Mesodermal cell (in vitro differentiated cells): Measurements from ENCODE around the gene SERPINE3.

Experiments used
- H3K27ac ChIP-seq: 2 replicates; pipeline ENCODE4 v1.7.0; 2013; ENCODE audit warnings: mild to moderate bottlenecking, low read depth, low read length, moderate library complexity; ENCODE audit not compliant: severe bottlenecking
- H3K36me3 ChIP-seq: 2 replicates; pipeline ENCODE4 v1.7.1; 2013; ENCODE audit warnings: mild to moderate bottlenecking, low read length, moderate library complexity; ENCODE audit not compliant: control insufficient read depth, insufficient read depth
- H3K4me1 ChIP-seq: one replicate; pipeline ENCODE4 v1.7.1; 2013; ENCODE audit warnings: mild to moderate bottlenecking, low read length; ENCODE audit not compliant: insufficient read depth, control insufficient read depth, poor library complexity, severe bottlenecking
- H3K4me3 ChIP-seq: 2 replicates; pipeline ENCODE4 v1.7.0; 2013; ENCODE audit warnings: low read length, control low read depth, mild to moderate bottlenecking; ENCODE audit not compliant: insufficient read depth, poor library complexity, severe bottlenecking; ENCODE audit errors: extremely low read depth
- H3K9me3 ChIP-seq: 2 replicates; pipeline ENCODE4 v1.7.1; 2013; ENCODE audit warnings: mild to moderate bottlenecking, low read length, moderate library complexity; ENCODE audit not compliant: control insufficient read depth
- WGBS, 2 experiments: methylation state at CpG; one replicate each; pipeline ENCODE4 v1.1.5; 2013; ENCODE audit warnings: missing lambda C conversion rate in 2 of 2; ENCODE audit not compliant: insufficient coverage in 2 of 2; 5-methylcytosine and 5-hydroxymethylcytosine counted together

Gene SERPINE3

GRCh38 chr13:51311957-51312520 lies 27.5 kb upstream of the SERPINE3 start:
- peaks cover 5% of the 10 kb centered on the region for H3K4me1 ChIP-seq
- H3K27ac ChIP-seq = no peak overlapping the region
- H3K9me3 ChIP-seq = no peaks in the 10 kb centered on the region
- 75 to 85% methylated on average over 2 to 3 of the region's 5 CpGs for WGBS, 2 experiments
- H3K4me3 ChIP-seq = no peak overlapping the region
- no peaks in the 10 kb centered on the region for H3K36me3 ChIP-seq

- no peak overlapping the region for H3K27ac ChIP-seq
- H3K9me3 ChIP-seq = no peaks in the 10 kb centered on the region
- no peak overlapping the region for H3K4me3 ChIP-seq
- WGBS, 2 experiments = 83% methylated on average over 1 of the region's 1 CpG; no CpG with 5 or more reads in 1 of the 2 experiments
- H3K4me1 ChIP-seq = peaks cover 5% of the 10 kb centered on the region
- H3K36me3 ChIP-seq = no peaks in the 10 kb centered on the region
Measured at GRCh38 chr13:51313619-51314018, 25.9 kb upstream of the SERPINE3 start.

GRCh38 chr13:51317262-51317661 lies 22.2 kb upstream of the SERPINE3 start:
- Histone ChIP-seq H3K4me3 (no peak overlapping the region), H3K4me1 (peaks cover 5% of the 10 kb centered on the region), H3K36me3 (no peaks in the 10 kb centered on the region), H3K27ac (no peak overlapping the region), H3K9me3 (no peaks in the 10 kb centered on the region)
- 71 to 73% methylated on average over 1 of the region's 1 CpG for WGBS, 2 experiments

- Histone ChIP-seq H3K9me3 (no peaks in the 10 kb centered on the region), H3K4me1 (peaks cover 5% of the 10 kb centered on the region), H3K4me3 (no peak overlapping the region), H3K36me3 (no peaks in the 10 kb centered on the region), H3K27ac (no peak overlapping the region)
- WGBS, 2 experiments = 84 to 100% methylated on average over 2 of the region's 2 CpGs
Measured at GRCh38 chr13:51318015-51318414, 21.5 kb upstream of the SERPINE3 start.

GRCh38 chr13:51318876-51319275 lies 20.6 kb upstream of the SERPINE3 start:
- WGBS, 2 experiments = 80 to 88% methylated on average over 3 of the region's 3 CpGs
- H3K36me3 ChIP-seq = no peaks in the 10 kb centered on the region
- H3K27ac ChIP-seq = no peak overlapping the region
- no peak overlapping the region for H3K4me3 ChIP-seq
- H3K4me1 ChIP-seq = peaks cover 5% of the 10 kb centered on the region
- no peaks in the 10 kb centered on the region for H3K9me3 ChIP-seq

GRCh38 chr13:51321836-51322235 lies 17.7 kb upstream of the SERPINE3 start:
- Histone ChIP-seq H3K27ac (no peak overlapping the region), H3K4me3 (no peak overlapping the region), H3K4me1 (no peaks in the 10 kb centered on the region), H3K36me3 (no peaks in the 10 kb centered on the region), H3K9me3 (no peaks in the 10 kb centered on the region)
- WGBS, 2 experiments = no CpG with 5 or more reads among the region's 2 CpGs

- WGBS, 2 experiments = 83 to 100% methylated on average over 3 of the region's 3 CpGs
- Histone ChIP-seq H3K4me1 (no peaks in the 10 kb centered on the region), H3K9me3 (no peaks in the 10 kb centered on the region), H3K27ac (no peak overlapping the region), H3K4me3 (no peak overlapping the region), H3K36me3 (no peaks in the 10 kb centered on the region)
Measured at GRCh38 chr13:51322826-51323225, 16.7 kb upstream of the SERPINE3 start.

GRCh38 chr13:51323824-51324511 lies 15.5 kb upstream of the SERPINE3 start:
- H3K27ac ChIP-seq = no peak overlapping the region
- 68 to 77% methylated on average over 3 of the region's 5 CpGs for WGBS, 2 experiments
- H3K4me1 ChIP-seq = peaks cover 4% of the 10 kb centered on the region
- H3K9me3 ChIP-seq = no peaks in the 10 kb centered on the region
- H3K4me3 ChIP-seq = no peak overlapping the region
- H3K36me3 ChIP-seq = no peaks in the 10 kb centered on the region

- 82 to 91% methylated on average over 4 to 12 of the region's 14 CpGs for WGBS, 2 experiments
- no peak overlapping the region for H3K27ac ChIP-seq
- no peak overlapping the region for H3K4me3 ChIP-seq
Measured at GRCh38 chr13:51324714-51325420, 14.6 kb upstream of the SERPINE3 start.

GRCh38 chr13:51325837-51326236 lies 13.7 kb upstream of the SERPINE3 start:
- 50 to 89% methylated on average over 1 of the region's 6 CpGs for WGBS, 2 experiments
- no peaks in the 10 kb centered on the region for H3K9me3 ChIP-seq

More at GRCh38 chr13:51324714-51325420, 14.6 kb upstream of the SERPINE3 start:
- peaks cover 4% of the 10 kb centered on the region for H3K4me1 ChIP-seq
- no peaks in the 10 kb centered on the region for H3K36me3 ChIP-seq
- H3K9me3 ChIP-seq = no peaks in the 10 kb centered on the region

GRCh38 chr13:51326777-51327176 lies 12.7 kb upstream of the SERPINE3 start:
- Histone ChIP-seq H3K9me3 (no peaks in the 10 kb centered on the region), H3K36me3 (no peaks in the 10 kb centered on the region), H3K27ac (no peak overlapping the region), H3K4me3 (no peak overlapping the region), H3K4me1 (peaks cover 4% of the 10 kb centered on the region)
- no CpG with 5 or more reads among the region's 2 CpGs for WGBS, 2 experiments

More at GRCh38 chr13:51325837-51326236, 13.7 kb upstream of the SERPINE3 start:
- Histone ChIP-seq H3K4me1 (peaks cover 4% of the 10 kb centered on the region), H3K4me3 (no peak overlapping the region), H3K27ac (no peak overlapping the region), H3K36me3 (no peaks in the 10 kb centered on the region)
